Karpas-422 (cell line): ENCODE results near the gene ITGB3BP. TPM values are rescaled to one million over a fixed set of nuclear protein-coding genes. Genes with fewer than 3 reads are reported as not detected.
"Not testable (repeated sequence)": the region's sequence is repeated elsewhere in the genome, so short reads cannot be mapped to it uniquely, and the experiment has no call there.

Experiments
- DNase-seq: peaks from one replicate; pipeline ENCODE4 v3.0.0-alpha.2; 2015
- H2AFZ ChIP-seq: fragments of 200-600 bp; sonication (generic); 2 replicates; pipeline ENCODE4 v1.6.1; 2014; ENCODE audit warnings: antibody characterized with exemption, low read length, mixed read lengths
- H3K27ac ChIP-seq: fragments of 200-600 bp; sonication (generic); 2 replicates; pipeline ENCODE4 v1.5.1; 2014; ENCODE audit warnings: mild to moderate bottlenecking, low read length, moderate library complexity
- H3K27me3 ChIP-seq: fragments of 200-600 bp; sonication (generic); 2 replicates; pipeline ENCODE4 v1.6.1; 2014; ENCODE audit warnings: low read length, mixed read lengths
- H3K36me3 ChIP-seq: fragments of 200-600 bp; sonication (generic); 2 replicates; pipeline ENCODE4 v1.6.1; 2014; ENCODE audit warnings: low read length, mixed read lengths; ENCODE audit not compliant: insufficient read depth
- H3K4me1 ChIP-seq: fragments of 200-600 bp; sonication (generic); 2 replicates; pipeline ENCODE4 v1.6.1; 2014; ENCODE audit warnings: mild to moderate bottlenecking, low read length, mixed read lengths
- H3K4me2 ChIP-seq: fragments of 200-600 bp; sonication (generic); 2 replicates; pipeline ENCODE4 v1.6.1; 2014; ENCODE audit warnings: low read length, low read depth, mild to moderate bottlenecking; ENCODE audit not compliant: poor library complexity, severe bottlenecking
- H3K4me3 ChIP-seq: fragments of 200-600 bp; sonication (generic); 2 replicates; pipeline ENCODE4 v1.5.1; 2014; ENCODE audit warnings: mild to moderate bottlenecking, antibody characterized with exemption, low read length, mixed read lengths
- H3K79me2 ChIP-seq: fragments of 200-600 bp; sonication (generic); 2 replicates; pipeline ENCODE4 v1.6.1; 2014; ENCODE audit warnings: mild to moderate bottlenecking, low read length, mixed read lengths
- H3K9ac ChIP-seq: fragments of 200-600 bp; sonication (generic); 2 replicates; pipeline ENCODE4 v1.6.0; 2014; ENCODE audit warnings: low read length
- H3K9me2 ChIP-seq: fragments of 200-600 bp; sonication (generic), shearing (Covaris generic); replicated peaks from 2 replicates; pipeline ENCODE4 v1.6.0; 2014; ENCODE audit warnings: mild to moderate bottlenecking, low read length, moderate library complexity; ENCODE audit not compliant: insufficient read depth
- H3K9me3 ChIP-seq: fragments of 300-700, 200-600 bp; sonication (generic); 2 replicates; pipeline ENCODE4 v1.6.1; 2014; ENCODE audit warnings: low read length, mixed read lengths
- H4K20me1 ChIP-seq: fragments of 200-600 bp; sonication (generic); 2 replicates; pipeline ENCODE4 v1.6.1; 2014; ENCODE audit warnings: mild to moderate bottlenecking, antibody characterized with exemption, low read length, low read depth; ENCODE audit not compliant: insufficient read depth
- total RNA-seq: library from RNA; depleted of rRNA; stranded (reverse); fragments of >200 nt; shearing (Covaris generic); gene quantifications from 2 replicates; pipeline ENCODE4 v1.2.3, GENCODE V29; 2014; ENCODE audit warnings: low replicate concordance

ITGB3BP gene
- total RNA-seq, 1 experiment from 2014 or later, result 104 TPM

DNA sequence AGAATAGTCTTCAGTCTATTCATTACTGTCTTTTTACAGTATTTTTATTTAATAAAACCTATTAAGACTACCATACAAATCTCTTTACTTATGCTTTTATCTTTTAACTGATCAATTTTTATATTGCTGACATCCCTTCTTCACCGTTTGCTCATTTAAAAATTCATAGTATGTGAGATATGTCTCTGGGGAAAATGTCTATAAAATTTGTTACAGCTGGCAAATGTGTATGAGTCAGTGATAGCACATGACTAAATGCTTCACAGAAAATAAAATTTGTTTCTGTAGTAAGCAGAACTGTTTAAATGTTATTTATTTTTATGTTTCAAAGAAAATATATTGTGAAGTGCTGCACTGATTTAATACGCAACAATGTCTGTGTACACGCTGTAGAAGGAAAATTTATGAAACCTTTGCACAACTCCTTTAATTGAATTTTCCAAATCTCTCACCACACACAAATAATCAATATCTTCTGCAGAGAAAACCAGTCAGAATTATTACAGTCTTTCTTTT lies 74.2 kb downstream of the ITGB3BP start:
- Histone ChIP-seq H3K9me3 (no peaks in the 10 kb centered on the region), H2AFZ (no peak overlapping the region), H3K36me3 (peaks cover 7% of the 10 kb centered on the region; the same call in 1 of the 2 replicates), H3K79me2 (peaks cover 2% of the 10 kb centered on the region; the same call in 1 of the 2 replicates), H3K27me3 (no peaks in the 10 kb centered on the region), H3K27ac (no peak overlapping the region), H3K4me3 (no peak overlapping the region), H4K20me1 (no peaks in the 10 kb centered on the region), H3K9ac (no peak overlapping the region), H3K4me2 (no peak overlapping the region), H3K9me2 (no peaks in the 10 kb centered on the region), H3K4me1 (no peaks in the 10 kb centered on the region)
- no peak for DNase-seq

DNA sequence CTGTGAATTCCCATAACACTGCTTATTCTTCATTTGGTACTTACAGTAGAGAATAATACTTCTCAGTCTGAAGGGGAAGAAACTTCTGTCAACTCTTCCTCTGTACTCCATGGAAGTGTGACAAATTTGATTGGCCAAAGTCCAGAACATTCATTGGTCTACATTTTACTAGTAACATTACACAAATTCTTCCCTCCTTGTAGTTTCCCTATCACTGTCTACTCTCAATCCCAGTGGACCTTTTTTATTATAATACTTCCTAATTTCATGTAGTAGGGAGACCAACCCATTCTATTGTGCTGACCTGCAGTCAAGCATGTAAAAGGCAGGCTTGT lies 80.9 kb downstream of the ITGB3BP start:
- H4K20me1 ChIP-seq, result no peaks in the 10 kb centered on the region
- no peak overlapping the region for H2AFZ ChIP-seq
- H3K4me2 ChIP-seq, result no peak overlapping the region
- no peaks in the 10 kb centered on the region for H3K9me2 ChIP-seq
- no peak overlapping the region for H3K4me3 ChIP-seq
- peaks cover 11% of the 10 kb centered on the region; the same call in 1 of the 2 replicates for H3K36me3 ChIP-seq
- no peaks in the 10 kb centered on the region for H3K79me2 ChIP-seq
- H3K9ac ChIP-seq, result no peak overlapping the region
- no peak for DNase-seq
- peaks cover 14% of the 10 kb centered on the region for H3K4me1 ChIP-seq
- no peak overlapping the region for H3K27ac ChIP-seq
- H3K9me3 ChIP-seq, result no peaks in the 10 kb centered on the region
- H3K27me3 ChIP-seq, result no peaks in the 10 kb centered on the region

GRCh38 chr1:63435161-63435560 lies 87.9 kb downstream of the ITGB3BP start:
- no peaks in the 10 kb centered on the region for H3K9me2 ChIP-seq
- H3K27me3 ChIP-seq, result no peaks in the 10 kb centered on the region
- no peak overlapping the region for H2AFZ ChIP-seq
- H3K36me3 ChIP-seq, result peaks cover 35% of the 10 kb centered on the region
- no peaks in the 10 kb centered on the region for H4K20me1 ChIP-seq
- H3K4me2 ChIP-seq, result no peak overlapping the region
- no peaks in the 10 kb centered on the region for H3K4me1 ChIP-seq
- no peak overlapping the region for H3K4me3 ChIP-seq
- H3K9me3 ChIP-seq, result no peaks in the 10 kb centered on the region
- H3K79me2 ChIP-seq, result 0 out of 2 replicates have a peak, but pooled peaks cover 2% of the 10 kb centered on the region
- no peak overlapping the region for H3K27ac ChIP-seq
- H3K9ac ChIP-seq, result no peak overlapping the region
- no peak for DNase-seq

GRCh38 chr1:63429281-63429680 lies 93.7 kb downstream of the ITGB3BP start:
- Histone ChIP-seq H3K9me2 (no peaks in the 10 kb centered on the region), H3K36me3 (peaks cover 26% of the 10 kb centered on the region), H3K79me2 (0 out of 2 replicates have a peak, but pooled peaks cover 2% of the 10 kb centered on the region)

GRCh38 chr1:63428815-63429214 lies 94.2 kb downstream of the ITGB3BP start:
- DNase-seq, result no peak
- Histone ChIP-seq H3K4me2 (no peak overlapping the region), H3K9me3 (no peaks in the 10 kb centered on the region), H3K27ac (no peak overlapping the region), H3K9me2 (no peaks in the 10 kb centered on the region), H3K79me2 (0 out of 2 replicates have a peak, but pooled peaks cover 2% of the 10 kb centered on the region), H3K9ac (no peak overlapping the region), H3K36me3 (peaks cover 26% of the 10 kb centered on the region), H4K20me1 (no peaks in the 10 kb centered on the region), H2AFZ (no peak overlapping the region), H3K4me3 (no peak overlapping the region), H3K27me3 (no peaks in the 10 kb centered on the region), H3K4me1 (no peaks in the 10 kb centered on the region)

More at GRCh38 chr1:63429281-63429680, 93.7 kb downstream of the ITGB3BP start:
- Histone ChIP-seq H3K9me3 (no peaks in the 10 kb centered on the region), H3K27ac (no peak overlapping the region), H3K9ac (no peak overlapping the region), H3K27me3 (no peaks in the 10 kb centered on the region), H3K4me1 (no peaks in the 10 kb centered on the region), H3K4me3 (no peak overlapping the region), H4K20me1 (no peaks in the 10 kb centered on the region), H2AFZ (no peak overlapping the region), H3K4me2 (no peak overlapping the region)
- no peak for DNase-seq

DNA sequence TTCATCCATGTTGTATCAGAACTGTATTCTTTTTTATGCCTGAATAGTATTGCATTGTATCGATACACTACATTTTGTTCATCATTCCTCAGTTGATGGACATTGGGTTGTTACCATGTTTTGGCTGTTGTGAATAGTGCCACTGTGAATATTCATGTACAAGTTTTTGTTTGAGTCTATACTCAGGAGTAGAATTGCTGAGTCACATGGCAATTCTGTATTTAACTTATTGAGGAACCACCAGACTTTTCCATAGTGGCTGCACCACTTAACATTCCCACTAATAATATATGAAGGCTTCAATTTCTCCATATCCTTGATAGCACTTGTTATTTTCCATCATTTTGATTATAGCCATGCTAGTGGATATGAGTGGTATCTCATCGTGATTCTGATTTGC lies 99.4 kb downstream of the ITGB3BP start:
- no peaks in the 10 kb centered on the region for H3K27me3 ChIP-seq
- no peaks in the 10 kb centered on the region for H3K9me2 ChIP-seq
- H3K27ac ChIP-seq, result no peak overlapping the region
- DNase-seq, result no peak
- no peak overlapping the region for H3K4me2 ChIP-seq
- H3K9ac ChIP-seq, result no peak overlapping the region
- H3K36me3 ChIP-seq, result peaks cover 10% of the 10 kb centered on the region; the same call in 1 of the 2 replicates
- H3K9me3 ChIP-seq, result no peaks in the 10 kb centered on the region
- no peak overlapping the region for H3K4me3 ChIP-seq
- H2AFZ ChIP-seq, result no peak overlapping the region
- H3K4me1 ChIP-seq, result no peaks in the 10 kb centered on the region
- H3K79me2 ChIP-seq, result no peaks in the 10 kb centered on the region
- no peaks in the 10 kb centered on the region for H4K20me1 ChIP-seq

- H4K20me1 ChIP-seq, H2AFZ ChIP-seq, H3K9me3 ChIP-seq, H3K79me2 ChIP-seq, H3K27ac ChIP-seq, H3K27me3 ChIP-seq, H3K4me1 ChIP-seq, H3K4me2 ChIP-seq, H3K9ac ChIP-seq, H3K9me2 ChIP-seq, H3K4me3 ChIP-seq, DNase-seq: not testable (repeated sequence)
- H3K36me3 ChIP-seq, result peaks cover 20% of the 10 kb centered on the region
Observed at GRCh38 chr1:63420746-63421145, 102.3 kb downstream of the ITGB3BP start.

DNA sequence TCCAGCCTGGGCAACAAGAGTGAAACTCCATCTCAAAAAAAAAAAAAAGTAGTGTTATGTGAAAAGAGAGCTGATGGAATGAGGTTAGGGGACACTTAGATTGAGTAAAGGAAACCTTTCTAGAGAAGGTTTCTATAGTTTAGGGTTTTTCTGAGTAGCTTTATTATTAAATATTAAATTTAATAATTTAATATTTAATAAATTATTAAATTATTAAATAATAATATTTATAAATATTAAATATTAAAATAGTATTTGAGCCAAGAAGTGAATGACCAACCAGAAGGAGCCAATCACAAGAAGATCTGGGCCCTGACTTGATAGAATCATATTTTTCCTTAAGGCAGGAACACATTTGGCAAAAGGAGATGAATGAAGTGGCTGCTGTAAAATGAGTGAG lies 104.9 kb downstream of the ITGB3BP start:
- H3K9me2 ChIP-seq, result no peaks in the 10 kb centered on the region
- no peaks in the 10 kb centered on the region for H4K20me1 ChIP-seq
- no peaks in the 10 kb centered on the region for H3K4me1 ChIP-seq
- no peak overlapping the region for H3K4me2 ChIP-seq
- no peak overlapping the region for H2AFZ ChIP-seq
- H3K27ac ChIP-seq, result no peak overlapping the region
- H3K36me3 ChIP-seq, result peaks cover 27% of the 10 kb centered on the region
- no peak overlapping the region for H3K9ac ChIP-seq
- H3K27me3 ChIP-seq, result no peaks in the 10 kb centered on the region
- H3K9me3 ChIP-seq, result no peaks in the 10 kb centered on the region
- H3K4me3 ChIP-seq, result no peak overlapping the region
- peaks cover 6% of the 10 kb centered on the region for H3K79me2 ChIP-seq
- no peak for DNase-seq
